Natural killer cell (primary cell): ENCODE data around the gene GPC4. TPM values are rescaled to one million over a fixed set of nuclear protein-coding genes. Genes with fewer than 3 reads are reported as not detected.

Source experiments
- ATAC-seq, 3 donors: fragments of 150-1000 bp in 2 of 3; fragments of 200-7000 bp in 1 of 3; cut with Tn5 transposase; 1 replicate in 1 of 3; 2 replicates in 2 of 3; pipeline ENCODE4 v1.10.0; 2021; ENCODE audit warnings: mild to moderate bottlenecking in 2 of 3, moderate library complexity in 2 of 3
- DNase-seq, 2 donors: peaks; one replicate each; pipeline versions ENCODE4 v3.0.0 to v3.0.0-alpha.2; 2013 to 2021; ENCODE audit warnings: mixed read lengths in 1 of 2
- H3K27ac ChIP-seq: one replicate; pipeline ENCODE4 v1.5.1; 2013; ENCODE audit warnings: mild to moderate bottlenecking, low read length
- H3K27me3 ChIP-seq: one replicate; pipeline ENCODE4 v1.6.1; 2013; ENCODE audit warnings: low read length; ENCODE audit not compliant: control insufficient read depth, insufficient read depth
- H3K36me3 ChIP-seq: one replicate; pipeline ENCODE4 v1.6.1; 2013; ENCODE audit warnings: low read length; ENCODE audit not compliant: control insufficient read depth, insufficient read depth
- H3K4me1 ChIP-seq: one replicate; pipeline ENCODE4 v1.6.1; 2013; ENCODE audit warnings: low read length; ENCODE audit not compliant: control insufficient read depth, insufficient read depth
- H3K4me3 ChIP-seq: one replicate; pipeline ENCODE4 v1.5.1; 2013; ENCODE audit warnings: low read length
- H3K9me3 ChIP-seq: one replicate; pipeline ENCODE4 v1.6.1; 2013; ENCODE audit warnings: low read length; ENCODE audit not compliant: control insufficient read depth, insufficient read depth
- H3K27ac Mint-ChIP-seq, 2 donors: one replicate each; pipeline ENCODE4 v1.8.0; 2022; ENCODE audit warnings: mild to moderate bottlenecking in 2 of 2, mixed read lengths in 2 of 2, moderate library complexity in 1 of 2
- H3K27me3 Mint-ChIP-seq, 2 donors: one replicate each; pipeline ENCODE4 v1.8.0; 2022; ENCODE audit warnings: low read depth in 2 of 2, mixed read lengths in 2 of 2
- H3K36me3 Mint-ChIP-seq: one replicate; pipeline ENCODE4 v1.8.0; 2022; ENCODE audit warnings: mixed read lengths
- H3K4me1 Mint-ChIP-seq, 2 donors: one replicate each; pipeline ENCODE4 v1.8.0; 2022; ENCODE audit warnings: mixed read lengths in 2 of 2
- H3K4me3 Mint-ChIP-seq: one replicate; pipeline ENCODE4 v1.8.0; 2022; ENCODE audit warnings: mild to moderate bottlenecking, moderate library complexity, mixed read lengths
- H3K9me3 Mint-ChIP-seq, 2 donors: one replicate each; pipeline ENCODE4 v1.8.0; 2022; ENCODE audit warnings: mixed read lengths in 2 of 2
- WGBS: methylation state at CpG from one replicate; pipeline ENCODE4 v1.1.7; 2013; ENCODE audit warnings: missing lambda C conversion rate; ENCODE audit not compliant: insufficient coverage; 5-methylcytosine and 5-hydroxymethylcytosine counted together
- intact Hi-C: fragments of 100-400 bp; cut with micrococcal nuclease; formaldehyde crosslinking; loops from one replicate; pipeline ENCODE4 v1.14.2; 2022
- total RNA-seq, 4 donors: library from RNA; stranded (reverse); fragments of 120-200 nt in 1 of 4; gene quantifications; one replicate each; pipeline versions ENCODE4 v1.2.3 to v1.2.4, GENCODE V29; 2013 to 2022
- TF ChIP-seq, protein P1 (sequence below): fragments of 200-600 bp; IDR thresholded peaks from one replicate; pipeline ENCODE4 v1.8.0; 2022; ENCODE audit warnings: antibody characterized with exemption

The GPC4 gene
- total RNA-seq, 3 donors from 2014 or later (not counting 1 experiment from before 2014, with no cell fraction given) = 0.08 TPM; not detected in 2

DNA sequence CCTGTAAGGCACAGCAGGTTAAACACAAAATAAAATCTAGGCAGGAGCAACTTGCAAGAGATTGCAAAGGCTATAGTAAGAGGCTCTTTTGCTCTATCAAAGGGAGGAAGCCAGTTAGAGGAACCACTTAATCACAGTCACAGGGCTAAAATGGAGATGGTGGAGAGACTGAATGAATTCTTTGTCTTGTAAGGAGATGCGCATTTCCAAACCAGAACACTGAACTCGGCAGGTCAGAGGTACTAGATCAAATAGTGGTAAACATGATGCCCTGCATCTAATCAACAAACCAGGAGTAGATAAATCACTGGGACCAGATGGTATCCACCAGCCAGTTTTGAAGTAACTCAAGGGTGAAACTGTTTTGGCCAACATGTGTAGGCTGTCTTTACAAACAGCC is 55.8 kb downstream of the GPC4 start:
- DNase-seq = no peak
- Histone ChIP-seq H3K9me3 (no peaks in the 10 kb centered on the region), H3K4me3 (no peak overlapping the region), H3K36me3 (no peaks in the 10 kb centered on the region), H3K27me3 (no peaks in the 10 kb centered on the region), H3K27ac (no peak overlapping the region), H3K4me1 (no peaks in the 10 kb centered on the region)
- TF ChIP-seq, protein P1, sequence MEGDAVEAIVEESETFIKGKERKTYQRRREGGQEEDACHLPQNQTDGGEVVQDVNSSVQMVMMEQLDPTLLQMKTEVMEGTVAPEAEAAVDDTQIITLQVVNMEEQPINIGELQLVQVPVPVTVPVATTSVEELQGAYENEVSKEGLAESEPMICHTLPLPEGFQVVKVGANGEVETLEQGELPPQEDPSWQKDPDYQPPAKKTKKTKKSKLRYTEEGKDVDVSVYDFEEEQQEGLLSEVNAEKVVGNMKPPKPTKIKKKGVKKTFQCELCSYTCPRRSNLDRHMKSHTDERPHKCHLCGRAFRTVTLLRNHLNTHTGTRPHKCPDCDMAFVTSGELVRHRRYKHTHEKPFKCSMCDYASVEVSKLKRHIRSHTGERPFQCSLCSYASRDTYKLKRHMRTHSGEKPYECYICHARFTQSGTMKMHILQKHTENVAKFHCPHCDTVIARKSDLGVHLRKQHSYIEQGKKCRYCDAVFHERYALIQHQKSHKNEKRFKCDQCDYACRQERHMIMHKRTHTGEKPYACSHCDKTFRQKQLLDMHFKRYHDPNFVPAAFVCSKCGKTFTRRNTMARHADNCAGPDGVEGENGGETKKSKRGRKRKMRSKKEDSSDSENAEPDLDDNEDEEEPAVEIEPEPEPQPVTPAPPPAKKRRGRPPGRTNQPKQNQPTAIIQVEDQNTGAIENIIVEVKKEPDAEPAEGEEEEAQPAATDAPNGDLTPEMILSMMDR = no peak
- intact Hi-C loops = no loop called here
- no peak for ATAC-seq
- H3K27me3 Mint-ChIP-seq = peaks cover 9 to 60% of the 10 kb centered on the region in 2 donors
- no peak overlapping the region for H3K27ac Mint-ChIP-seq
- H3K4me3 Mint-ChIP-seq = no peak overlapping the region
- WGBS = no CpG with 5 or more reads among the region's 2 CpGs
- no peaks in the 10 kb centered on the region for H3K36me3 Mint-ChIP-seq
- H3K9me3 Mint-ChIP-seq = no peaks in the 10 kb centered on the region
- H3K4me1 Mint-ChIP-seq = no peaks in the 10 kb centered on the region

DNA sequence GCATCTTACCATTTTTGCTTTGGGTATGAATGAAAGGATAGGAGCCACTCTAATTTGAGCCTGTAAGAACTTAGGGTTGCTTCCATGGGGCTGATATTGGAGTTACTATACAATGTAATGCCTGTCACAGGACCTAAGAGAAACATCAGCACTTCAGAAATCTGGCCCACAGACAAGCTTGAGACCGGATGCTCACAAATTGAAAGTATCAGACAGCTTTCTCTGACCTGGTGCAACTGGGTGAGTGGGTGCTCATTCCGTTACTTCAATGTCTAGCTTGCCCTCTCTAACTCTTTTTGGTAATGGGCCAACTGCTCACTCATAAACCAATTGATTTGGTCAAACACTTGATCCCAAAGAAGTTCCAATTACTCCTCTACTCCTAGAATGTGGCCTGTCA is 62.1 kb downstream of the GPC4 start:
- H3K27ac ChIP-seq = no peak overlapping the region
- H3K4me1 ChIP-seq = no peaks in the 10 kb centered on the region
- H3K9me3 Mint-ChIP-seq = no peaks in the 10 kb centered on the region
- peaks cover 4 to 42% of the 10 kb centered on the region in 2 donors for H3K27me3 Mint-ChIP-seq
- no peak overlapping the region for H3K4me3 Mint-ChIP-seq
- TF ChIP-seq, protein P1 = no peak
- no peaks in the 10 kb centered on the region for H3K36me3 Mint-ChIP-seq
- WGBS = 95% methylated on average over 2 of the region's 2 CpGs
- no peaks in the 10 kb centered on the region for H3K36me3 ChIP-seq
- intact Hi-C loops = no loop called here
- DNase-seq = no peak
- H3K9me3 ChIP-seq = no peaks in the 10 kb centered on the region
- H3K27me3 ChIP-seq = no peaks in the 10 kb centered on the region
- no peak for ATAC-seq
- no peak overlapping the region for H3K4me3 ChIP-seq
- H3K27ac Mint-ChIP-seq = no peak overlapping the region
- H3K4me1 Mint-ChIP-seq = no peaks in the 10 kb centered on the region

DNA sequence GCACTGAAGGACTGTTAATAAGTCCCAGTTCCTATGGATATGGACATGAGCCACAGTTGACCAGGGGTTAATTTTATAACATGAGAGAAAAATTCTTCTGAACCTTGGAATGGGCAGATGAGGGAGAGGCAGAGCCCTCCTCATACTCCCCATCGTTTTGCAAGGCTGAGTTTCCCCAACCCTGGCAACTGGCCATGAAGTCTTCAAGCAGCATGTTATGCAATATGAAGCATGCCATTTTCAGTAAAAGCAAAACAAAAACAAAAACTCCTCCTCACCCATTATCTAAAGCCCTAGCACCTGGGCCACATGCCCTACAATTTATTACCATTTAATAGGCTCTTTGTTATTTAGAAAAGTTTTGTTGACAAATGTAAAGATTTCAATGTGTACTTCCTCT is 64.5 kb downstream of the GPC4 start:
- intact Hi-C loops = no loop called here
- no peak for ATAC-seq

DNA sequence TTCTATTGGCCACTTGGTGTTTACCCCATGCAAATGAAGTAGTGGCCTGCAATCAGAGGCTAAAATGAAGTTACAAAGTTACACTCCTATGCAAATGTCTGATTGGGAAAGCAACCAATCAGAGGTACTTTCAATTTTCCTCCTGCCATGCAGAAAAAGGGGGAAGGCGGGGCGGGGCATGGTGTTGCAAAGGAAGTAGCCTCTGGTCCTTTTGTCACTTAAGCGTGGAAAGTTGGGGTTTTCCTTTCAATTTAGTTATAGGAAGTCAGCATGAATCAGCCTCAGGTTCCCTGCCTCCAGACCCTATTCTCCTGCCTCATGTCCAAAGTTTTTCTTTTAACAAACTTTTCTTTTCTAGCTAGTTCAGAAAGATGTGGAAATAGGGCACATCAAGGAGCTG is 69.3 kb downstream of the GPC4 start:
- Histone ChIP-seq H3K4me3 (no peak overlapping the region), H3K4me1 (no peaks in the 10 kb centered on the region), H3K27ac (no peak overlapping the region), H3K36me3 (no peaks in the 10 kb centered on the region), H3K27me3 (no peaks in the 10 kb centered on the region), H3K9me3 (no peaks in the 10 kb centered on the region)
- Mint-ChIP-seq H3K36me3 (no peaks in the 10 kb centered on the region), H3K27ac (no peak overlapping the region), H3K27me3 (peaks cover 4 to 11% of the 10 kb centered on the region in 2 donors), H3K4me1 (no peaks in the 10 kb centered on the region), H3K4me3 (no peak overlapping the region), H3K9me3 (no peaks in the 10 kb centered on the region)
- intact Hi-C loops = no loop called here
- WGBS = 60% methylated on average over 1 of the region's 3 CpGs
- ATAC-seq (no peak), DNase-seq (no peak)
- TF ChIP-seq, protein P1 = no peak

More for the DNA sequence above, 64.5 kb downstream of the GPC4 start:
- Mint-ChIP-seq H3K36me3 (no peaks in the 10 kb centered on the region), H3K4me3 (no peak overlapping the region), H3K4me1 (no peaks in the 10 kb centered on the region), H3K27ac (no peak overlapping the region), H3K9me3 (no peaks in the 10 kb centered on the region), H3K27me3 (peaks cover 8 to 42% of the 10 kb centered on the region in 2 donors)
- no peaks in the 10 kb centered on the region for H3K9me3 ChIP-seq
- no peaks in the 10 kb centered on the region for H3K27me3 ChIP-seq
- no peaks in the 10 kb centered on the region for H3K36me3 ChIP-seq
- DNase-seq = no peak
- no peaks in the 10 kb centered on the region for H3K4me1 ChIP-seq
- TF ChIP-seq, protein P1 = no peak
- H3K27ac ChIP-seq = no peak overlapping the region
- H3K4me3 ChIP-seq = no peak overlapping the region
- 78% methylated on average over 1 of the region's 1 CpG for WGBS
